GM21529 (cell line): ENCODE data around the gene HP.
A peak's percentile ranks its signal among the peaks of the same experiment; 100 is the strongest.

Experiments used
- ATAC-seq: cut with Tn5 transposase; IDR thresholded peaks from one replicate; pipeline ENCODE4 v1.9.1; 2021; ENCODE audit not compliant: unreplicated experiment

HP gene

GRCh38 chr16:72084445-72084844 lies 30.1 kb downstream of the HP start:
- ATAC-seq: no peak

DNA sequence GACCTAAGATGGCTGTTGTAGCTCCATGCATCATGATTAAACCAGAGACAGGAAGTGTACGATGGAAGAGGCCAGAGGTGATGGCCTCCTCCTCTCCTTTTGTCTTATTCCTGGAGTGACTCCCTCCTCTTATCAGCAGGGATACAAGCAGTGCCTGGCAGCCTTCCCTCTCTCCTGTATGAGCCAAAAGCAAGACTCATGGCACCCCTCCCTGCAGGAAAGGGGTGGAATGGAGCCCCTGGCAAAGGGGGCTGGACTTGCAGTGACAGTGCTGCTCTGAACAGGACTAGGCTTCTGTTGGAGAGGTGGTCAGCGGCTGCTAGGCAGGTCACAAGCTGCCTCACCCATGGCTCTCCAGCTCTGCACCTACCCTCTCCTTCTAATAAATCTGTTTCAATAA lies 30.7 kb downstream of the HP start:
- no peak for ATAC-seq

- ATAC-seq: no peak
Observed at GRCh38 chr16:72091217-72091616, 36.9 kb downstream of the HP start.

- ATAC-seq: no peak
Observed at GRCh38 chr16:72092832-72093447, 38.6 kb downstream of the HP start.

DNA sequence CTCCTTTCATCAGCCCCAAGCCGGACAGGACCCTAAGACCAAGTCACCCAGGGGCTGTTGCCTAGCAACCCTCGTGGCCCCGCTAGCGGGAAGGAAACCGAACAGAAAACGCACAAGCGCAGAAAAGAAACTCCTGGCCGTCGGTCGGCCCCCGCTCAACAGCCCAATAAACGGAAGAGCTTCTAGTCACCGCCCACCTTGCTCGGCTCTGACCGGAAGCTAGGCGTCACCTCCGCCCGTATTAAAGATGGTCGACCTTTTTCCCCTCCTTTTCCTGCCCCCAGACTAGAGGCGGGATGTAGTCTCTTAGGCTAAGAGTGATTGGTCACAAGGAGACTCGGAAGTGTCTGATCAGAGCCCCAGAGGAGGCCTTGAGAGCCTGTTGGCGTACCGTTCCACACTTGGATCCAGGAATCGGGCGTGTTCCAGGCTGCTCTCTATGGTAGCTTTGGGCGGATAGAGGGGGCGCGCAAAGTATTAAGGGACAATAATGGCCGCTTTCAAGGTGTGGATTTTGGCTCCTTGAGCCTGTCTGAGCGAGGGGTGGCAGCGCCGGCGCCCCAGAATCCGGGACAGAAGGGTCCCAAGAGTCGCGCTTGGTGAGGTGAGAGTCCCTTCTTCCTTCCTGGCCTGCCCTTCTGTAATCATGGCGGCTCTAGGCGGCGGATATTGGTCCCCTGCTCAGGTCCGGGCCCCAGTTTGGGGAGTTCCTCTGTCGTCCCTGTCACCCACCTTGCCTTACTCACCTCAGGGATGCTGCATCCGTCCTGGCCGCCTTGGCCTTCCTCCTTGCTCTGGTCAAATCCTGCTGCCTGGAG lies 39.4 kb downstream of the HP start, which contains the start of the genes DHX38 and TXNL4B:
TSS of gene DHX38 (plus strand) at position 400 of the 818 bp plus-strand sequence. CDS start 2,311 bp downstream, outside the sequence.
TSS of gene TXNL4B (minus strand) at position 173 of the 818 bp plus-strand sequence. CDS start 2,871 bp downstream, outside the sequence.
- peak; percentile 97 for ATAC-seq

GRCh38 chr16:72094266-72094610 lies 39.9 kb downstream of the HP start:
- ATAC-seq: no peak

DNA sequence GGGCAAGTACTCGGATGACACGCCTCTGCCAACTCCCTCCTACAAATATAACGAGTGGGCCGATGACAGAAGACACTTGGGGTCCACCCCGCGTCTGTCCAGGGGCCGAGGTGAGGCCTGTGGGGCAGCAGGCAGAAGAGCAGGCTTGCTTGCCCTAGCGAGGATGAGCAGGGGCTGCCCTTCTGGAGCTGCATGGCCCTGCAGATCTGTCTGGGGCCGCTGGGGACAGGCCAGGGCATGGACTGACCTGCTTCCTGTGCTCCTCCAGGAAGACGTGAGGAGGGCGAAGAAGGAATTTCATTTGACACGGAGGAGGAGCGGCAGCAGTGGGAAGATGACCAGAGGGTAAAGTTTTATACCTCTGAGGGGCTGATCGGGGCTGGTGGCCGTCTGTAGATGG lies 44.6 kb downstream of the HP start:
- ATAC-seq: no peak

- ATAC-seq: peak; percentile 79
Observed at GRCh38 chr16:72099377-72099818, 45.1 kb downstream of the HP start.

DNA sequence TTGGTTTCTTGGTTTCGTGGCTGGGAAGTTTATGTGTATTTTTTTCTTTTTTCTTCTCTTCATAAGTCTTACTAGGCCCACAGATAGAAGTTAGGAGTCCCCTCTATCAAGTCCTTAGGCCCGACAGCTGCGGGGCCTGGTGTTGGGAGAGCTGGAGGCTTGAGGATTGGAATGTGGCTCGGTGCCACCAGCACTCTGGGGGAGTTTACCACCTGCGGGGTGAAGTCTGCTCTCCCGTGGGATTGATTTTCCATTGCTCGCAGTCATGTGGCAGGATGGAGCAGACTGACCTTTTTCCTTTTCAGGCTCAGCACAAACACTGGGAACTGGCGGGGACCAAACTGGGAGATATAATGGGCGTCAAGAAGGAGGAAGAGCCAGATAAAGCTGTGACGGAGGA lies 46.9 kb downstream of the HP start:
- no peak for ATAC-seq

DNA sequence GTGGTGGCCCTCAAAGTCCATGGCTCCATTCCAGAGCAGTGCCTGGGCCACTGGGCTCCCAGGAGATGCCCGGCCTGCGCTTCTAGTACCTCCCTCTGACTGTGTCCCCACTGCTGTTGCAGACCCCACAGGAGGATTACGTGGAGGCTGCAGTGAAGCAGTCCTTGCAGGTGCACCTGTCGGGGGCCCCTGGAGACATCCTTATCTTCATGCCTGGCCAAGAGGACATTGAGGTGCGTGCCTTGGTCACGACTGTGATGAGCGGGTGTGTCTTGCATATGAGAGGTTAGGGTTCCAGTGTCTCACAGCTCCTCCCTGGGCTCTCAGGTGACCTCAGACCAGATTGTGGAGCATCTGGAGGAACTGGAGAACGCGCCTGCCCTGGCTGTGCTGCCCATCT lies 50.6 kb downstream of the HP start:
- ATAC-seq: no peak

GRCh38 chr16:72105978-72106377 lies 51.7 kb downstream of the HP start:
- no peak for ATAC-seq

DNA sequence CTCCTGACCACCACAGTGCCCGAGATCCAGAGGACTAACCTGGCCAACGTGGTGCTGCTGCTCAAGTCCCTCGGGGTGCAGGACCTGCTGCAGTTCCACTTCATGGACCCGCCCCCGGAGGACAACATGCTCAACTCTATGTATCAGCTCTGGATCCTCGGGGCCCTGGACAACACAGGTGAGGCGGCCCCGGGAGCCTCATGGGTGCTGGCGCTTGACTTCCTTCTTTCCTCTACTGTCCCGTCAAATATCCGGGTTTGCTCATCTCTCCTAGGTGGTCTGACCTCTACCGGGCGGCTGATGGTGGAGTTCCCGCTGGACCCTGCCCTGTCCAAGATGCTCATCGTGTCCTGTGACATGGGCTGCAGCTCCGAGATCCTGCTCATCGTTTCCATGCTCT lies 53.1 kb downstream of the HP start:
- no peak for ATAC-seq

DNA sequence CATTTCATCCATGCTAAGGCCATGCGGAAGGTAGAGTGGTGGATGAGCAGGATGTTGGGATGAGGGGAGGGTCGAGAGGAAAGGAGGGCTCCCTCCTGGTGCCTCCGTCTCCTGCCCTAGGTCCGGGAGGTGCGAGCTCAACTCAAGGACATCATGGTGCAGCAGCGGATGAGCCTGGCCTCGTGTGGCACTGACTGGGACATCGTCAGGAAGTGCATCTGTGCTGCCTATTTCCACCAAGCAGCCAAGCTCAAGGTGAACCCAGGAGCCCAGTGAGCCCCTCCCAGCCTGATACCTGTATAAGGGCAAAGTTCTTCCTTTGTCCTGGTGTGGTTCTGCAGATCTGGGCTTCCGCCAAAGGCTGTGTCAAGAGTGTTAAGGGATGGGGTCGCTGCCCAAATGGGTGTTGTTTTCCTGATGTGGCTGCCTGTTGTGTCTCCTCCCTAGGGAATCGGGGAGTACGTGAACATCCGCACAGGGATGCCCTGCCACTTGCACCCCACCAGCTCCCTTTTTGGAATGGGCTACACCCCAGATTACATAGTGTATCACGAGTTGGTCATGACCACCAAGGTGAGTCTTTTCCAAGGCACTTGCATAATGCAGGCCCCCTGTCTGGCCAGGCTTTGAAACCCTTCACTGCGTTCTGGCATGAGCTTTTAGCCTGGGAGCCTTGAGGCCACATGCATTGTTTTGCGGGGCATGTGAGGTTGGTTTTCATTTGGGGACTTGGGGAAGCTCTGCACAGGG lies 54.2 kb downstream of the HP start:
- ATAC-seq: no peak

- ATAC-seq: no peak
Observed at GRCh38 chr16:72109300-72109699, 55.0 kb downstream of the HP start.

GRCh38 chr16:72109966-72110530 lies 55.7 kb downstream of the HP start:
- no peak for ATAC-seq
